ENCODE results near the gene ATIC.
"Not testable (repeated sequence)": the region's sequence is repeated elsewhere in the genome, so short reads cannot be mapped to it uniquely, and the experiment has no call there.

Gene ATIC

DNA sequence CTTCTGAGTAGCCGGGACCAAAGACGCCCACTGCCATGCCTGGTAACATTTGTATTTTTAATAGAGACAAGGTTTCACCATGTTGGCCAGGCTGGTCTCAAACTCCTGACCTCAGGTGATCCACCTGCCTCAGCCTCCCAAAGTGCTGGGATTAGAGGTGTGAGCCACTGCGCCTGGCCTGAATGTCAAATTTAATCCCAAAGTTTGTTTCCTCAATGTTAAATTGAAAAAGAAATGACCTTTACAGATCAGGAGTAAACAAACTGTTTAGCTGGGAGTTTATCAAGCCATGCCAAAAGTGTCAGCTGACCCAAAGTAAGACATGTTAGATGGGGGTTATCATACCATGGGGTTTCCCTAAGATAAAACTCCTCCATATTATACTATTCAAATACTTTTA lies 48.2 kb downstream of the ATIC start:
- not testable (repeated sequence) for DNase-seq (ENCODE audit: low read depth in 2 of 3, low spot score in 1 of 3)

DNA sequence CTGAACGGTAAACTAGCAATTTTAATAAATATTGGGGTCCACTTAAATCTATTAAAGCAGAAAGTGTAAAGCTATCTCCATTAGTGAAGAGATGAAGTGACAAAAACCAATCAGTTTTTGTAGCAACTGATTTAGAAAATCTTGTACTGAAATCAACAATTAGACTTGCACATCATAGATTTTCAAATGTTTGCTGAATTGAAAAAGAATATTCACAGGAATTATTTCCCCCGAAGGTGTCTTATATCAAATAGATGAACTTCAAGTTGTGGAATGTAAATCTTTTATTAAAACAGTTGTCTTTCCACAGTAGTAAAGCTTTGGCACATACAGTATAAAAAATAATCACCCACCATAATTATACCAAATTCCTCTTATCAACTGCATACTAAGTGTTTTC lies 48.7 kb downstream of the ATIC start:
- DNase-seq (ENCODE audit: low read depth in 2 of 3, low spot score in 1 of 3): no peak

DNA sequence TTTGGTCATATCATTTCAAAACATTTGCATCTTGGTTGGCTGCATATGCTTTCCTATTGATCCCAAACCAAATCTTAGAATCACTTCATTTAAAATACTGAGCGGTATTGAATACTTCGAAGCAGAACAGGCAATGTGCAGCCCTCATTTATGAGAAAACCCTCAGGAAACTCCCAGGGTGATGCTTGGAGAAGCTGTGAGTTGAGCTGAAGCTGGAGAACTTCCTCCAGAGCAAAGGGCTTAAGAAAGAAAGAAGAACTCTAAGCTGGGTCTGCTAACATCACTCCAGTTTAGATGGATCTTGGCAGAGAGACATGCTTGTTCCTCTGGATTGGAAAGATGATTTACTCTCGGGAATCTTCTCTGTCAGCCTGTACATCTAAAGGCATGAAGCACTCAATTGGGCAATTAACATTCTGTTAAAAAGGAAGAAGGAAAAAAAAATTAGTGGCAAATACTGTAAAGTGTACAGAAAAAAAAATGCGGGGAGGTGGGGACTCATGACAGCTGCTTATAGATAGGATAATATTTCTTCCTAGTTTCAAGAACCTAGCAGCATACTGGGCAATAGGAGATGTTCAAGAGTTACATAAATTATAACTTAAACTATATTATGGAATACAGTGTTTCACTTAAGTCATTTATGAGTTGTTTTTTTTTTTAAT lies 49.5 kb downstream of the ATIC start:
- no peak for DNase-seq (ENCODE audit: low read depth in 2 of 3, low spot score in 1 of 3)

DNA sequence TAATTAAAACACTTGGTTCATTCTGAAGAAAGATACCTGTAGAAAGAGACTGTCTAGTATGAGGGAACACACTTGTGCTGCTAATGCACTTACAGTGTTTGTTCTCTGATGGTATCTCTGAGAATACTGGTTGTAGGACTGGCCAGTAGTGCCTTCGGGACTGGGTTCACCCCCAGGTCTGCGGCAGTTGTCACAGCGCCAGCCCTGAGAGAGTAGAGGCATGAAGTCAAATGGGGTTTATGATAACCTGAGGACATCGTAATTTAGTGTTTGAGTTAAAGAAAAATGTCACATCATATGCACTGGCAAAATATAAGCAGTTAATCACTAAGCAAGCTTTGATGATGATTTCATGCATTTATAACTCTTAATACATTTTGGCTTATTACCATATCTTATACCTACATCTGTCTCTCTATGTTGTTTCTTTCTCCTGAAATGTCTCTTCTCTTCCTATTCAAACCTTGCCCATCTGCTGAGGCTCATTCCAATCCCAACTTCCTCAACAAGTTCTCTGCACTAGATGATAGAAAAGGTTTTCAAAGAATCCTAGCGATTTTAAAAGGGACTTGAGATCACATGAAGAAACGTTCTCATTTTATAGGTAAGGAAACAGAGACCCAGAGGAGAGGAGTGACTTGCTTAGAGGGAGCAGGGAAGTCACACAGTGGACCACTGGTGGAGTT lies 50.2 kb downstream of the ATIC start:
- no peak for DNase-seq (ENCODE audit: low read depth in 2 of 3, low spot score in 1 of 3)

DNA sequence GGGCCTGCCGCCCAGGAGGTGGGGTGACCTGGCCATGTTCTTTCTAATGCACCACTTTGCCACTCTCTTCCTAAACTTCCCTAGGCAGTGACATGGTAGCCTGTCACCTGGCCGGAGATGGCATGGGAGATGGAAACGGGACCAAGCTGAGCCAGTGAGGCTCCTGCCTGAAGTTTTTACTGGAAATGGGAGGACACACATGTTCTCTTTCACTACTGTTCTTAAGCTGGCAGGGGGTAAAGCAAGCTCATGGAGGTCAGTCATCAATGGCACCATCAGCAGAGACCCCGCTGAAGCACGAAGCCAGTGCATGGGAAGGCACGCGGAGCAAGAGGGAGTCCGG lies 50.7 kb downstream of the ATIC start:
- no peak for DNase-seq (ENCODE audit: low read depth in 2 of 3, low spot score in 1 of 3)

DNA sequence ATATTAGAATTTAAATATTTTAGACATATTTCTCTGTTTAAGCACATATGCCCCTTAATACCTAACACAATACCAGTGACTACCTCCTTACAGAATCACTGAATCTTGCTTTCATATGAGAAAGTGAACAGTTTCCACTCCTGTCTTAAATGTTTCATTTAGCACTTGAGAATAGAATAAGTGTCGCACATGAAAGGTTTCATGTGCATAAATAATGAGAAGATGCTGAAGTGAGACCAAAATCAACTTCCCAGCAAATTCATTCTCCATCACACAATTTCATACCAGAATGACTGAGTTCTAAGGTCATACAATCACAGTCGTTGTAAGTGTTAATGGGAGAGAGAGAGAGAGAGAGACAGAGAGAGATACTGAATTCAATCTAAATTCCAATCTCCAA lies 51.2 kb downstream of the ATIC start:
- no peak for DNase-seq (ENCODE audit: low read depth in 2 of 3, low spot score in 1 of 3)

DNA sequence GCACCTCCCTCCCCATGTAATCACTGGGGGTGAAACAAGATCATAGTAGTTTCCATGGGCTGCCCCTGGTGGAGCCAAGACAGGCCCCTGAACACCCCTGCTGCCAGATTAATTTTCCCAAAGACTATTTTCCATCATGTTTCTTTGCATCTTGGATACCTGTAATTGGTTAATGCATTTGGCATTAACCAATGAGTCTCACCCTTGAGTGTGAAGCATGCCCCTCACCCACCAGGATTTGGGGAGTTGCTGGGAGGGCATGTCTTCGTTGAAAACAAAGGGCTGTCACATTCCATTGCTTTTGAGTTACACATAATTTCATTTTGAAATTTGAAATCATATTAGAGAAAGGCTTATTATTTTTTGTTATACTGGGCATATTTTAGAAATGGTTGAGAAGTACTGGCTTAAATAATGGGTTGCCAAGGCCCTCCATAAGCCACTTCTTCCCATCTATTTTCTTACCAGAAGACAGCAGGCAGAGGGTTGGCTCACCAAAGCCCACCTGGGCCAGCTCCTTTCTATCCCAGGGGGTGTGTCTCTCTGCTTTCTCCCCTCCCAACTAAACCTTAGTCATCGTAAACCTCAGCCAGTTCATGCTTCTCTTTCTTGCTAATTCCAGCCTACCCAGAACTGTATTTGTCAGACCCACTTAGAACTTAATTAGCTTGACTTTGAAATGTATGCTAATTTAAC lies 51.8 kb downstream of the ATIC start:
- DNase-seq (ENCODE audit: low read depth in 2 of 3, low spot score in 1 of 3): no peak

DNA sequence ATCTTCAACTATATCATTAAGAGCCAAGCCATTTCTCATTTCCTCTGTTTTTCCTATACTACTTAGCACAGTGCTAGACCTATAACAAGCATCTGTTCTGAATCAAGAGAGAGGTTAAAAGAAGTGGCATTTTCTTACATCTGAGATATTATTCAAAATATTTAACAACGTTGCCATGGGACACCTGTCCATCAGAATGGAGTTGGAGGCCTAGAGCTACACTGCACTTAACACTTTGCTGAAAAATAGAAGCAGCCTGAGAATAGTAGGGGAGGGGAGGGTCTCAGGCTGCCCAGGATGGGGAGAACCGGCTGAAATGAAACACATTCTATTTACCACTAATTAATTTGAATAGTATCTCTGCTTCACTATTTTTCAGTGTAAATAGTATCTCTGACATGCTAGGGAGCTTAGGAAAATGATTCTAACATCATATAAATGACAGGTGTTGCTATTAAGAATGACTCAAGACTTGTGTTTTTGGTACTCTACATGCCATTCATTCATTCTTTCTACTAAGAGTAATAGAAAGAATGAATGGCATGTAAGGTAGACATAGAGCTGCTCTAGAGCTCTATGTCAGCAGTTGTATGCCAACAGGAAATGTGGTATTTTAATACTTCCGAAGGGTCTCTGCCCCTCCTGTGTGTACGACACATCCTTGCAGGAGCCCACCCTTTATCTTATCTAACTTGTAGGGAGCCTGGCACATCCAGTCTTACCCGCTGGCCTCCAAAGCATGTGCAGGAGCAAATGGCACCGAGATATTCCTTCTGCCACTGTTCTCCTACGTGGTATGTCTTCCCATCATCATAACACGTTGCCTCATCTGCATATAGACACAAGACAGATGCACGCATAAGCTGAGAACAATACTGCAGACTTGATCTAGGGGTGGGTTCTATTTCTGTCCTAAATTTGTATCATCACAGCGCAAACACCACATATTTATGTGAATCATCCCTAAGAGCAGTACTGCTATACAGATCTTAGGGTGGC lies 52.6 kb downstream of the ATIC start:
- no peak for DNase-seq (ENCODE audit: low read depth in 2 of 3, low spot score in 1 of 3)

DNA sequence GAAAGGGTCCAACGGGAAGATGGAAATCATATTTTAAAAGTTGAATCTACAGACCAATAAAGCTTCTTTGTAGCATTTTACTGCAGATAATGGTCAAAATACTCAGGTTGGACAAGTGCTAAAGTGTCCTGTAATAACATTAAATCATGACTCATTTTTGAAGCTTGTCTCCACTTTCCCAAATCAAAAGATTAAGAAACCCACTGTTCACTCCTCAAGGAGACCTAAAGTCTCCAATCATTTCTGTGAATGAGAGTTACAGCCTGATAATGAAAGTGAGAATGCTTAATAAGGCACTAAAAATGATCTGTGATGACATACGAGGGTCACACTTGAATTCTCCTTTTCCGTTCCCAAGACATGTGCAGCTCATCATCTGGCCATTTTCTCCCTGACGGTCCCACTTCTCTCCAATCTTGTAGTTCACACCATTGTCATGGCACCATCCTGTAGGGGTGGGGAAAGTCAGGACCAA lies 53.4 kb downstream of the ATIC start:
- DNase-seq (ENCODE audit: low read depth in 2 of 3, low spot score in 1 of 3): no peak

DNA sequence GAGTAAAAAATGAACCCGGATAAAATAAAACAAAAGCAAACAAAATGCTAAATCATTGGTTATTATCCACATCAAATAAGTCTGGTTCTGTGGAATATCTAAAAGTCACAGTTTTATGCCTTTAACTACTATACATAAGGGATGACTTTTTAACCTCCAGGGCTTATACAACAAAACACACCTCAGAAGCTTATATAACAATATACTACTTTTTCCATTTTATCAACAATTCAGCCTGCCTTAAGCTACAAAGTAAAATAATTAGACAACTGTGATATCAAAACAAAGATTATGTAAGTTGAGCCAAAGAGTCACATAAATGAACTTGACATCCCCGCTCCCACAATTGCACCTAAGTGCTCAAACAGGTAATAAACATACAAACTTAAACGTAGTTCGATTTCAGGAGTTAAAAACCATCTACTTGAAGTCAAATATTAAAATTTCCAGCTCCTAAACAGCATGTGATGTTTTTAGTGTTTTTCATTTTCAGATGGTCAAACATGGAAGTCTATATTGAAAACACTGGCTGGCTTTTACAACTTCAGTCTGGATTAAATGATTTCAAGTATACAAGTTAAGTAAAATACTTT lies 54.7 kb downstream of the ATIC start:
- no peak for DNase-seq (ENCODE audit: low read depth in 2 of 3, low spot score in 1 of 3)

DNA sequence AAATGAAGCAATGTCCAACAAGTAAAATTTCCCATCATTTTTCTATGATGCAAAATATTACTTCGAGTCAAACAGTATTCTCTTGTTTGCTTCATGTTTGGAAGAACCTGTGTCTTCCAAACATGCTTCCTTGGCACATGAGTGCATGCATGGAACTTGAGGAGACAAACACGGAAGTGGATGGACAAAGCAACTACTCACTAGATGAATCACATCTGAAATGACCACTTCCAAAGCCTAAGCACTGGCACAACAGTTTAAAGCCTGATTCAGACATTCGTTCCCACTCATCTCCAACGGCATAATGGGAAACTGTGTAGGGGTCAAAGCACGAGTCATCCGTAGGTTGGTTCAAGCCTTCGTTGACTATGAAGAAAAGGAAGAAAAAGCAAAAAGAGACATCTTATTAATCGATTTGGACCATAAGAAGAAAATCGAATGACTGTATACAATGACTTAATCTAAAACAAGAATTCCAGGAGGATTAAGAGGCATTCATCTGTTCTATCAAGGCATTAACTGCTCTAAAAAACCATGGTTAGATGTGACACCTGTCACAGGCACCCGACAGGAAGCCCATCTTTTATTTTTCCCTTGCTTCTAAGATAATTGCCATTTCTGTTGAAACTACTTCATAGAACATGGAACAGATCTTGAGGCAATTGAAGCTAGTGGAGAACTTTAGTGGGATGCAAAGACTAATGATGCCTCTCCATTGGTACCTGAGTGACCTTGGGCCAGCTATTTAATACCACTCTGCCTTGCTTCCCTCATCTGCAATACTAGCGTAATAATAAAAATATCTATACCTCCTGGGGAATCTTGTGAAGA lies 56.0 kb downstream of the ATIC start:
- no peak for DNase-seq (ENCODE audit: low read depth in 2 of 3, low spot score in 1 of 3)

DNA sequence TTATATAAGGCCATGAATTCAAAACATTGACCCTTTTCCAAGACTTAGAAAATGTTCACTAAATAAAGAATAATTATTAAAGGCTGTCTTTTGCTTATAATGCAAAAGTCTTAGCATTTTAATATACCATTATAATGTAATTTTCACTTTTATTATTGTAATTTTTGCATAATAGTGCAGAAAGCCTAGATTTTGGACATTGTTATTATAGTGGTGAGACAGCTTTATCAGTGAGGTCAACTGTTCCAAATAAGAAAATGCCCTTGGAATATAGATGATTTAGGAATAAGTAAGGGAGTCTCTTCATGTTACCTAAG lies 56.6 kb downstream of the ATIC start:
- DNase-seq (ENCODE audit: low read depth in 2 of 3, low spot score in 1 of 3): no peak

DNA sequence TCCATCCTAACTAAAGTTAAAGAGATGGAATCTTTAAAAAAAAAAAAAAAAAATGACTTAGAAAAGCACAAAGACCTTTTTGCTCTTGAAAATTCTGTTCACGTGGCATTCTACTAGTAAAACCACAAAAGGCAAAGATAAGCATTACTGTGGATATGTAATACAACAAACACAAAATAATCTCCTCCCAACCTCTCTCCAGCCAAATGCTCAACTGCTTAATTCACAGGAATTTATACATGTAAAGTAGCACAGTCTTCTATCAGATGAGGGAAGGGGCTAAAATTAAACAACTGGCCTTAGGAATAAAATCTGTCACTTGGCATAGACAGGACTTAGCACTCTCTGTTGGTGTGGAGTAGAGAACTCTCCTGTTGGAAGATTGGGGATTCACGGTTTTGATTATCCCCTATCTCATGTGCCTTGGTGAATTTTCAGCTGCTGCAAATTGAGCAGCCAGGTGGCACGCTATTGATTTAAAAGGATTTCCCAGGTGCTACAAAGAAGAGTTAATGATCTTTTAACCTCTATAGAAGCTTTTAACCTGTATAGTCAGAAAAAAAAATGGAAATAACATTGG lies 57.4 kb downstream of the ATIC start:
- DNase-seq (ENCODE audit: low read depth in 2 of 3, low spot score in 1 of 3): no peak

DNA sequence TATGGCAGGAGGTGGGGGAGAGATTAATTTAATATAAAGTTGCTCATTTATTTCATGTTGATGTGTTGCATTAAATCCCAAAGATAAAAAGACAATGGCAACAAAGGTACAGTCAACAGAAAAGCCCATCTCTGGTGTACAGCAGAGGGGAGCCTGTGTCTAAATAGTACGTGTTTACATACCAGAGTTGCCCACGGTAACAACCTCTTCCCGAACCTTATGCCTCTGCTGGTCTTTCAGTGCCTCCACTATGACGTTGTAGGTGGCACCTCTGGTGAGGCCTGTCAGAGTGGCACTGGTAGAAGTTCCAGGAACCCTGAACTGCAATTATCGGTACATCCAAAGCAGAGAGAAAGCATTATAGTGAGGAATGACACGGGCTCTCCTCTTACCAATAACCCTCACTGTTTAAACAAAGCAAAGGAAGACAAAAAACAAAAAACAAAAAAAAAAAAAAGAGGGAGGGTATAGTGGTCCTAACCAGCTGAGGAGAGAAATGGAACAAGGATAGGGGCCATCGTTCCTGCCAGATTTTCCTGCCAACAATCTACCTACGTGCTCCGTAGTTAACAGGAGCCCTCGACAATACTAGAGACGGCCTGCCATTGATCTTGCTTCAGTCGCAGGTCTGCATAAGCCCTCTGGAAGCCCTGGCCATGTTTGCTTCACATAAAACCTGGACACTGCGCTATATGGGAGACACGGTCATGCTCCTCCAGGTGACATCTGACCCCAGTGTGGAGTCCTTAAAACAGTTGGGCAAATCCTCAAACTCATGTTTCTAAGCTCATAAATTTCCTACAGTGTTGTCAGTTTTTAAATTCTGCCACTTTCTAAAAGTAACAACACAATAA lies 58.5 kb downstream of the ATIC start:
- DNase-seq (ENCODE audit: low read depth in 2 of 3, low spot score in 1 of 3): no peak

DNA sequence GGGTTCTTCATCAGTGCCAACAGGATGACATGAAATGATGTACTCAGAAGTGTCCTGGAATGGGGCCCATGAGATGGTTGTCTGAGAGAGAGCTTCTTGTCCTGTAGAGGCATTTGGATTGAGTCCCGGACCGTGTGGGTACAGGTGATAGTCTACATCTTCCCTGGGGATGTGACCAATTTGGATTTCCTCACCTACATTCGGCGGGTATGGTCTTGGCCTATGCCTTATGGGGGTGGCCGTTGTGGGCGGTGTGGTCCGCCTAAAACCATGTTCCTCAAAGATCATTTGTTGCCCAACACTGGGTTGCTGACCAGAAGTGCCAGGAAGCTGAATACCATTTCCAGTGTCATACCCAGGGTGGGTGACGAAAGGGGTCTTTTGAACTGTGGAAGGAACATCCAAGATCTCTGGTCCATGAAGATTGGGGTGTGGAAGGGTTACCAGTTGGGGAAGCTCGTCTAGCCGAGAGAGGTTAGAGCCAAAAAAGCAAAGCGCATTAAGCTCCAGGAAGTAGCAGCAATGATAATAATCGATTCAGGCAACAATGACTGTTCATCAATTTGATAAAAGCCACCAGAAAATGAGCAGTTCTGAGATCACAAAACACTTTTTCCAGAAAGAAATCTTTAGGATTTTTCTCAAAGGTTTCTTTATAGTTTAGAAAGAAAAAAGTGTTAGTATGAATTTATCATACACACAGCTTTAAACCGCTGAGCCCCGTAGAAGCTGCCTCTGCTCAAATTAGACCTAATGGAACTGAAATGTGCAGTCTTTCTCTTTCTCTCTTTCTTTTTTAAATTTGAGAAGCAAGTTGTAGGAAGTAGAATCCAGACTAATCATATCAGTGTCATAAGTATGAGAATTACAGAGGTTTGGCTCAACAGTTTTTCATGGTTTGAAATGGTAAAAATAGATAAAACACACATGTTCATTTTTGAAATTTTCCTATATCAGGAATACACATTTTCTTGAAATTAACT lies 60.3 kb downstream of the ATIC start:
- DNase-seq (ENCODE audit: low read depth in 2 of 3, low spot score in 1 of 3): no peak

DNA sequence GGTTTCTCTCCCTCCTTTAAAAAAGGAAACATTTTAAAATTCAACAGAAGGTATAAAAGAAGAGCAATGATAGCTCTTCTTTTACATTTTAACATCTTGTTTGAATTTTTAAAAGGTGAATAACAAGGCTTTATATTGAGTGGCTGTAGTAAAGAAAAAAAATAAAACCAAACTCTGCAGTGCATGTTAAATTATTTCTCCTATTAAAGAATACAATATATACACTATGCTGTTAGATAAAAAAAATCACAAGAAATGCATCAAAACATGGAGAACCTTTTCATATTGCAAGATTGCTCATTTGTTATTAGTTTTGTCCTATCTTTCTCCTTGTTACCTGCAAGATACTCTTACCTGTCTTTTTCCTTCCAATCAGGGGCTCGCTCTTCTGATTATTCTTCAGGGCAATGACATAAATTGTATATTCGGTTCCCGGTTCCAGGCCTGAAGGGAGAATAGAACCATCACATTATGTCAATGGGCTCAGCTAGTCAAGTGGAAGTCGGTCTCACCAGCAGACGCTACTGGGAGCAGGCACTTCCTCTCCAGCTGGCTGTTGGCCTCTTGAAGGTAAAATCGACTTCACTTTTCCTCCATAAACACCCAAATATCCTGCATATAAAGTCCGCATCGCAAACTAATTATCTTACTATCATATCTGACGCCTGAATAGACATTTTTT lies 61.2 kb downstream of the ATIC start:
- no peak for DNase-seq (ENCODE audit: low read depth in 2 of 3, low spot score in 1 of 3)

DNA sequence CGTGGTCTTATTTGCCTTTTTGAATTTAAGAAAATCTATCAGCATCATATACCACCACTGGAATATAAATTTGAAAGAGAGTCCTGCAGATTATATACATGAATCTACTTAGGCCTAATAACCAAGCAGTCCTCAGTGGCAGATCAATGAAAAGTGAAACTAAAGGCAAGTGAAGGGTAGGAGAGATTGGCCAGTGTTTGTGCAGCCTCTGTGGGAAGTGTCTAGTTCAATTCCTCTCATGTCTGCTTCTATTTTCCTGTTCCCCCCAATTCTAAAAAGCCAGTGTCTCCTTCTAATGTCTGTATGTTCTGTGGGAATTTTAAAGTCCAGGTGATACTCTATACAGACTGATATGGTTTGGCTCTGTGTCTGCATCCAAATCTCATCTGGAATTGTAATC lies 62.1 kb downstream of the ATIC start:
- no peak for DNase-seq (ENCODE audit: low read depth in 2 of 3, low spot score in 1 of 3)
